GM23338 (cell line): ENCODE results near the gene NPHP1.

ENCODE experiments used
- CTCF ChIP-seq, 2 experiments: fragments of 200-600 bp in 1 of 2; sonication (generic) in 1 of 2; conservative IDR thresholded peaks; 2 replicates each; pipeline versions ENCODE4 v1.5.1 to v1.6.1; 2016 to 2017; ENCODE audit warnings: antibody characterized with exemption in 2 of 2, low read depth in 2 of 2, mild to moderate bottlenecking in 2 of 2, moderate library complexity in 1 of 2
- EZH2 ChIP-seq: fragments of 200-600 bp; sonication (generic); IDR thresholded peaks from one replicate; pipeline ENCODE4 v1.8.0; 2017; ENCODE audit warnings: antibody characterized with exemption, mild to moderate bottlenecking, low read depth; ENCODE audit not compliant: unreplicated experiment
- EZH2phosphoT487 ChIP-seq: fragments of 200-600 bp; sonication (generic); IDR thresholded peaks from one replicate; pipeline ENCODE4 v1.8.1; 2018; ENCODE audit warnings: antibody characterized with exemption; ENCODE audit not compliant: unreplicated experiment
- JUNB ChIP-seq: IDR thresholded peaks from one replicate; pipeline ENCODE4 v1.6.1; 2016; ENCODE audit warnings: antibody characterized with exemption; ENCODE audit not compliant: unreplicated experiment
- POLR2AphosphoS5 ChIP-seq: IDR thresholded peaks from 2 replicates; pipeline ENCODE4 v1.6.1; 2016; ENCODE audit warnings: antibody characterized with exemption, low read depth
- REST ChIP-seq: IDR thresholded peaks from one replicate; pipeline ENCODE4 v1.6.1; 2018; ENCODE audit warnings: antibody characterized with exemption; ENCODE audit not compliant: unreplicated experiment
- ZNF114 ChIP-seq: fragments of 250-450 bp; sonication (Bioruptor Pico); IDR thresholded peaks from 2 replicates; pipeline ENCODE4 v1.5.0; 2020; ENCODE audit warnings: mild to moderate bottlenecking, moderate library complexity
- ZNF331 ChIP-seq: fragments of 250-450 bp; sonication (Bioruptor Pico); IDR thresholded peaks from 2 replicates; pipeline ENCODE4 v1.5.0; 2020; ENCODE audit warnings: low read depth, mild to moderate bottlenecking, moderate library complexity

- no peak for TF ChIP-seq CTCF (conservative IDR thresholded peaks at IDR 0.05; ENCODE audit: low read depth in 2 of 2)
- no peak for TF ChIP-seq ZNF331 (CRISPR knock-in tag)
- no peak for TF ChIP-seq EZH2
- TF ChIP-seq JUNB, result no peak
- TF ChIP-seq POLR2AphosphoS5, result no peak
- no peak for TF ChIP-seq REST
- TF ChIP-seq EZH2phosphoT487, result no peak
- no peak for TF ChIP-seq ZNF114 (CRISPR knock-in tag)
Measured at GRCh38 chr2:110221938-110222337, 17.1 kb upstream of the NPHP1 start.
